Stimulated activated CD4-positive, alpha-beta T cell treated with anti-CD3 and anti-CD28 coated beads, Interleukin-12 subunit alpha, Interleukin-12 subunit beta, amount 100 ng/mL, for 48 hours (primary cell): Measurements from ENCODE around the gene CYSRT1.
"Not testable (repeated sequence)": the region's sequence is repeated elsewhere in the genome, so short reads cannot be mapped to it uniquely, and the experiment has no call there.

Experiments used
- DNase-seq, 3 donors: peaks; one replicate each; pipeline ENCODE4 v3.0.0-alpha.2; 2020; ENCODE audit warnings: low read depth in 2 of 3, low spot score in 1 of 3

The CYSRT1 gene

DNA sequence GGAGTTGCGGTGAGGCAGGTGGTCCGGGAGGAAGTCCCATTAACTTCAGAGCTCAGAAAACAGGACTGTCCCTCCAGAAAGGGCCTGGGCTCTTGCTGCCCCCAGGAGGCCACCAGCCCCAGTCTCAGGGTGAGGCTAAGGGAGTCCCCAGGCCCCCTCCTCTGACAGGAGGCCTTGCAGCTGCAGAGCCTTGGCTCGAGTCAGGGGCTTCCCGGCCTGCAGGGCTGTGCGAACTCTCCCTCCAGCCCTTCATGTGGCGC is 22.9 kb downstream of the CYSRT1 start:
- DNase-seq, result no peak

DNA sequence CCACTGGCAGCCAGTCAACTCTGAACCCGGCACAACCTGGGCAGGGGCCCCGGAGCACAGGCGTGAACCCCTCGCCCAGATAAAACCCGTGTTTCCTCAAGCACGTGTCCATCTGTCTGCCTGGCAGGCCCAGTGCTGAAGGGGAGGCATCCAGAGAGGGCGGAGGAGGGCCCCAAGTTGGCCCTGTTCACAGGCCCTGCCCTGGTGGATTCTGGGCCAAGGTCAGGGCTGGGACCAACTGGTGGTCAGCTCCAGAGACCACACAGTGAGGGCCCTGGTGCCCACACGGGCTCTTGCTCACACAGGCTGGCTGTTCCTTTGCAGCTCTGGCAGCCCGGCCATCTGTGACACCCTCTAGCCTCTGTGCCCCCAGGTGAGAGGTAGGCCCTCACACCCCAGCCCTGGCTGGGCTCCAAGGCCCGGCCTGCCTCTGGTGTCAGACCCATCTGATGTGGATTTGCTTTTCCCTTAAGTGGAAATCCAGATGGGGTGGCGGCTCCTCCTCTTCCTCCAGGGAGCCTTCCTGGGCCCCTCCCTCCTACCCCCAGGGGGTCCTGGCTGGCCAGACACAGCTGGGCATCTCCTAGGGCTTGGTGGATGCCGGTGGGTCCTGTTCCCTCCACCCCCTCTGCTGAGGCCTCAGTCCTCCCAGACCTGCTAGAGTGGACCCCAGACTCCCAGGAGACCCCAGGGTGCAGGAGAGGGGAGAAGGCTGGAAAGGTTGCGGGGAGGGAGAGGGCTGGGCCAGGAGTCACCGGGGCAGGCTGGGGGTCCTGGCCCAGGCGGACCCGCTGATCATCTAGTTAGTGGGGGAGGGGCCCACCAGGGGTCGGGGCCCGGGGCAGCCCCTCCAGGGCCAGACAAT is 25.6 kb downstream of the CYSRT1 start:
- DNase-seq, result no peak

DNA sequence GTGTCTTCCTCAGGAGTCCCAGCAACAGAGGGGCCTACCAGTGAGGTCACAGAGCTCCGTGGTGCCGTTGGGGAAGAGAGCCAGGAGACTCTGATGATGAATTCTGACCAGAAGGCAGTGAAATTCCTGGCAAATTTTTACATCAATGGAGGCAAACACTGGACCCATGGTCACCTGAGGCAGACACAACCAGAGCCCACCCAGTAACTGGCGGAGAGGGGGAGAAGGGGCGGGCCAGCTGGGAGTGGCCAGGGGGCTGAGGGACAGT is 26.2 kb downstream of the CYSRT1 start, which contains the start of gene STPG3:
TSS of gene STPG3 (plus strand) at position 93 of the 268 bp plus-strand sequence. CDS start at position 94, 1 bp downstream.
- no peak for DNase-seq

DNA sequence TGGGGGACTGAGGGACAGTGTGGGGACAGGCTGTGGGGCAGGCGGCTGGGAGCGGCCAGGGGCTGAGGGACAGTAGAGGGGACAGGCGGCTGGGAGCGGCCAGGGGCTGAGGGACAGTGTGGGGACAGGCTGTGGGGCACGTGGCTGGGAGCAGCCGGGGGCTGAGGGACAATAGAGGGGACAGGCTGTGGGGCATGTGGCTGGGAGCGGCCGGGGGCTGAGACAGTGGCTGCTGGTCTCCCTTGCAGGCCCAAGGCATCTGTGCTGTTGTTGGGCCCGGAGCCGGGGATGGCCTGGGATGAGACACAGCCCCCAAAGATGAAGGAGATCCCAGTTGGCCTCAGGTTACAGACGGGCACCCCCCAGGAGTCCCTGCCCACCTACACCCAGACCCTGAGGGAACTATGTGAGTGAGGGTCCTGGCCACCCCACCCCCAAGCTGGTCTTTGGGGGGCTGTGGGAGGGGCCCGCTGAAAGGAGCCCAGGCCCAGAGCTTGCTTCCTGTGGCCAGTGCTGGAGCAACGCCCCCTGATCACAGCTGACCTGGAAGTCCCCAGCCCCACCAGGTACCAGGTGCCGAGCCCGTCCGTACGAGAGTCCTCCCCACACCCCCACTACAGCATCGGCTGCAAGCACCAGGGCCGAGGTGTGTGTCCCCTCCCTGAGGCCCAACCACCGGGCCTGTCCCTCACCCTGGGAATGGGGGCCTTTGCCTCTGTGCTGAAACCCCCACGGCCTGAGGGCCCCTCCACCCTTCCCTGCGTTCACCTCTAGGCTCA is 26.7 kb downstream of the CYSRT1 start:
- no peak for DNase-seq

DNA sequence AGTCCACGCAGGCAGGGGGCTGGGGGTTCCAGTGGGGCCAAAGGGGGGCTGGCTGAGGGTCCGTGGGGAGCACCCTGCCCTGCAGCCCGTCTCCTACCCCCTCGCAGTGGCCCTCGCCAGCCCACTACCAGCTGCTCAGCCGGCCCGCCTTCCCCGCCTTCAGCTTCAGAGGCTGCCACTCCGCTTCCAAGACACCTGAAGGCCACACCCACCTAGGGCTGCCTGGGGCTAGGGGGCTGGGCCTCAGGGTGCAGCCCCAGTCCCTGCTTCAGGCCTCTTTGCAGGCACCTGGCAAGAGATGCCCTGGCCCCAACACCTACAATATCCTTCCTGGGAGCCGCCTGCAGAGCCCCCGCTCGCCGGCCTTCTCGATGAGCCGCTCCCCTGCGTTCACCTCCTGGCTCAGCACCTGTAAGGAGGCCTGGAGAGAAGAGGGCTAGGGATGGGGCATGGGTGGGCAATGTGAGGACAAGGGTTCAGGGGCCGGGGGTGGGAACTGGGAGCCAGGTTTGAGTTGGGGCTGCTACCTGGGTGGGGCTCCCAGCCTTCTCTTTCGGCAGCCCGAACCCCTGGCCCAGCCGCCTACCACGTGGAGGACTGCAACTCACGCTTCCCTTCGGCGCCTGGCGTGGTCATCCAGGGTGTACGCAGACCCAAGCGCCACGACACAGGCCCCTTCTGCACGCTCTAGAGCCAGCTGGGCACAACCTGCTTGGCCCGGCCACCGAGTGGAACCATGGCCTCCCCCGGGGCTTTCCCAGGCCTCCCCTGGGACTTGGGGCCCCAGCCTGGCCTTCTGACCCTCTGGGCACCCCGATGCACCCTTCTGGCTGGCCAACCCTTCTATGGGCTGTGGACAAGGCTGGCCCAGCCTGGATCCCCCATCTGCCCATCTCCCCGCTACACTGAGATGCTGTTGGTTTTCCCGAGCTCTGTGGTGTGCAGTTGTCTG is 27.9 kb downstream of the CYSRT1 start:
- DNase-seq, result no peak

DNA sequence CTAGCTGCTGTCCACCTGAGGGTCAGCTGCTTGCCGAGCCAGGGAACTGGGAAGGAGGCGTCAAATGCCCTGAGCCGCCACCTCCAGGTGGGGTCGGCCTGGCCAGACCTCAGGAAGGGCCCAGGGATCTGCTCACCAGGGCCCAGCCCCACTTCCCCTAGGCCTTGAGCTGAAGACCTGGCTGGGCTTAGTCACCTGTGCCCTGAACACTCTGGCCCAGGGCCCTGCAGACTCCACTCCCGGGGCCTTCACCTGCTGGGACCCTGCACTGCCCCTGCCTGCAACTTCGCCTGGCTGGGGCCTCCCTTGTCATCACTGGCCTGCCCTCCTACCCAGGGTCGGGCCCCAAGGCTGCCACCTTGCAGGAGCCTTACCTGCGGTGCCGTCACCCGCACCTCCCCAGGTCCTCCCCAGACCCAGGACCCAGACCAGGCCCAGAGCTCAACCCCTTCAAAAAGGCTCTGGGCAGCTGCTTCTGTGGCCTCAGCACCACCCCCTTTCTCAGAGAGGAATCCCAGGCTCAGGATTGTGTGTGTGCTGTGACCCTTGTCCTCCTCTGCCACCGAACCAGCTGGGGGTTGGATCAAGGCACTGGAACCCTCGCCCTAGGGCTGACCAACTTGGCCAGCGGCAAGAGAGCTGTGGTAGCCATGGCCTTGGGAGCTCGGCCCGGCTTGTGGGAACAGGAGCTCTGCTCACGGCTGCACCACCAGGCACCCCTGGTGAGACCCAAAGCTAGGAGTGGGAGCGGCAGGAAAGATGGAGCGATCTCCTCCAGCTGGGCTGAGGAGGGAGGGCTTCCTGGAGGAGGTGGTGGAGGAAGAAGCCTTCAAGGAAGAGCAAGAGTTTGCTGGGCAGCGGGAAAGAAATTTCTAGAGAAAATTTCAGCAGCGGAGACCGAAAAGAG is 29.0 kb downstream of the CYSRT1 start:
- DNase-seq, result no peak

DNA sequence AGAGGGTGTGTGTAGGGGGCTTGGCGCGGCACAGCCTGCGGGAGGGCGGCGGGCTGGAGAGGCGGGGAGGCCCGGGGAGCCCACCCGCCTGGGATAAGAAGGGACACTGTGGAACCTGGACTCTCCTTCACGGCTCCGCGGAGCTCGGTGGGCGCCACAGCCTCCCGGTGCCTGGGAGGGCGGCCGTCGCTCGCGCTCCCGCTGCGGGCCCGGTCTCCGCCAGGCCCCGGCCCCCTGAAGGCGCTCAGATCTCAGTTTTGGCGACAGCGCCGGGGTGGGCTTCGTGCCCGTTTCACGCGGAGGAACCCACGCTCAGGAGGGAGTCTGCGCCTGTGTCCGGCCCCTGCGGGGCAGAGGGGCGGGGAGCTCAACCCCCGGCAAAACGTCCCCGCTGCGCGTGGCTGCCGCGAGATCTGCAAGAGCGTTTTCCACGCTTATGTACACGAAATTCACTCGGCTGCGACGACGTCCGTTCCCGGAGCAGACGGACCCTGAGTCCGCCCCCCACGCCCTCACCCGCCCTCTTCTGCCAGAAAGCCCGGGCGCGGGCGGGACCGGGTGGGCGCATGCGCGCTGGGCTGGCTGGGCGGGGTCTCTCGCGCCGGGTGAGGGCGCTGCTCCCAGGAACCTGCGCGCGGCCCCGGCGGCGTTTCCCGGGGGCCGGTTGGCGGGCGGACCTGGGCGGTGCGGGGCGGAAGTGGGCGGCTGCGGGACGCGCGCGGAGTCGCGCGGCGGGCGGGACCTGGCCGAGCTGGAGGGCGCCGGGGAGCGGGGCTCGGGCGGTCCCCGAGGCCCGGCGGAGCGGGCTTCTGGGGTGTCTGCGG is 29.9 kb downstream of the CYSRT1 start, which contains the start of gene NELFB:
TSS of gene NELFB (plus strand) at position 704 of the 824 bp plus-strand sequence.
- DNase-seq, result peak; percentile 86 to 96 (median 96)

DNA sequence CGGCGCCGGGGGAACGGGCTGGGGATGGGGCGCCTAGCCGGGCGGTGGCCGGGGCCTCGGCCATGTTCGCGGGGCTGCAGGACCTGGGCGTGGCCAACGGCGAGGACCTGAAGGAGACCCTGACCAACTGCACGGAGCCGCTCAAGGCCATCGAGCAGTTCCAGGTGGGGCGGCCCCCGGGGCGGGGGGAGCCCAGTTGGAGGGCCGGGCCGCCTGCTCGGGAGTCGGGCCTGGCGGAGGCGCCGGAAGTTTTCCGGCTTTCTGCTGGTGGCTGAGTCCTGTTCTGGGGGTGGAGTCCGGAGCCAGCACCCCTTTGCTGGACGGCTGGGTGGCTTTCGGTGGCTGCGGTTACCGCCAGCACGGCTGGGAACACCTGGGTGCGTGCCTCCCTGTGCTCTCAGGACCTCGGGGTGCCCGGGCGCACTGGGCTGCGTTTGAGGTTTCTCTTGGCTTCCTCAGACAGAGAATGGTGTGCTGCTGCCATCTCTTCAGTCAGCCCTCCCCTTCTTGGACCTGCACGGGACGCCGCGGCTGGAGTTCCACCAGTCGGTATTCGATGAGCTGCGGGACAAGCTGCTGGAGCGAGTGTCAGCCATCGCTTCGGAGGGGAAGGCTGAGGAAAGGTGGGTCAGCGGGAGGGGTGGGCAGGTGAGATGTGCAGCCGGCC is 30.6 kb downstream of the CYSRT1 start:
- no peak for DNase-seq

DNA sequence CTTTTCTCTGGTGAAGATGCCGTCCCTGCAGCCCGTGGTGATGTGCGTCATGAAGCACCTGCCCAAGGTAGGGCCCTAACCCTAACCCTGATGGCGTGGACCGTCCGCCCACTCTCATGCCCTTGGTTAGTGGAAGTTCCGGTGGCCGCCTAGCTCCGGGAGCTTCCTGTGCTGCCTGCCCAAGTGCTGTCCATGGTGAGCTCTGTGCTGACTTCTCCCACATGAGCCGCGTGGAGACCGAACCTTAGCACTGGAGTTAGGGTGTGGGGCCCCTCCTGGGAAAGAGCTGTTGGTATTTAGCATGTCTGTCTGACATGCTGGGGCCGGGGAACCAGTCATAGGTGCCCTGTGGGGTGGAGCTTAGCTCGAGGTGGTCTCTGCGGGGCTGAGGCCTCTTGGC is 31.4 kb downstream of the CYSRT1 start:
- DNase-seq, result no peak

DNA sequence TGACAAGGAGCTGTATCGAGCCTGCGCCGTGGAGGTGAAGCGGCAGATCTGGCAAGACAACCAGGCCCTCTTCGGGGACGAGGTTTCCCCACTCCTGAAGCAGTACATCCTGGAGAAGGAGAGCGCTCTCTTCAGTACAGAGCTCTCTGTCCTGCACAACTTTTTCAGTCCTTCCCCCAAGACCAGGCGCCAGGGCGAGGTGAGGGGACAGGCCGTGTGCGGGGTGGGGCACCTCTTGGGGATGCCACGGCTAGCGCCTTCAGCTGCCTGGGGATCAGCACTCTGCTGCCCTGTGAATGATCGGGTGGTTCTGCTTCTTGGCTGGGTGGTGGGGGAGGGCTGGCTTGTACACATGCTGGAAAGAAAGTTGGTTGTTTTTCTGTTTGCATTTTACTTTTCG is 31.9 kb downstream of the CYSRT1 start:
- no peak for DNase-seq

DNA sequence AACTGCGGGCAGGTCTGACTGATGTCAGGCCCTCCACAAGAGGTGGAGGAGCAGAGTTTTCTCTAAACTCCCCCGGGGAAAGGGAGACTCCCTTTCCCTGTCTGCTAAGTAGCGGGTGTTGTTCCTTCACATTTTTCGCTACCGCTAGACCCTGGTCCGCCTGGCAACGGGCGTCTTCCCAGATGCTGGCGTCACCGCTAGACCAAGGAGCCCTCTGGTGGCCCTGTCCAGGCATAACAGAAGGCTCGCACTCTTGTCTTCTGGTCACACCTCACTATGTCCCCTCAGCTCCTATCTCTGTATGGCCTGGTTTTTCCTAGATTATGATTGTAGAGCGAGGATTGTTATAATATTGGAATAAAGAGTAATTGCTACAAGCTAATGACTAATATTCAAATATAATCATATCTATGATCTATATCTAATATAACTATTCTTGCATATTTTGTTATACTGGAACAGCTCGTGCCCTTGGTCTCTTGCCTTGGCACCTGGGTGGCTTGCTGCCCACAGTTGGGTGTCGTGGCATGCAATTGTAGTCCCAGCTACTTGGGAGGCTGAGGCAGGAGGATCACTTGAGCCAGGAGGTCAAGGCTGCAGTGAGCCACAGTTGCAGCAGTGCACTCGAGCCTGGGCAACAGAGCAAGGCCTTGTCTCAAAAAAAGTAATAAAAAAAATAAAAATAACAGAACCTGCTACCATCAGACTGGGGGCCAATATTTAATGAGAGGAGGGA is 37.4 kb downstream of the CYSRT1 start:
- DNase-seq, result not testable (repeated sequence)

DNA sequence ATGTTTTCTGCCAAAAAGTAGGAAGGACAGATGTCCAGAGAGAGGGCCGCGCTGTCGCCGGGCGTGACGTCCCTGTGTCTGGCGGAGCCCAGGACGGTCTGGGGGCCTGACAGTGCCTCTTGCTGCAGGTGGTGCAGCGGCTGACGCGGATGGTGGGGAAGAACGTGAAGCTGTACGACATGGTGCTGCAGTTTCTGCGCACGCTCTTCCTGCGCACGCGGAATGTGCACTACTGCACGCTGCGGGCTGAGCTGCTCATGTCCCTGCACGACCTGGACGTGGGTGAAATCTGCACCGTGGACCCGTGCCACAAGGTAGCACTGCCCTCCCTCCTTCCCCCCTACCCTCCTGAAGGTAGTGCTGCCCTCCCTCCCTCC is 37.9 kb downstream of the CYSRT1 start:
- no peak for DNase-seq

DNA sequence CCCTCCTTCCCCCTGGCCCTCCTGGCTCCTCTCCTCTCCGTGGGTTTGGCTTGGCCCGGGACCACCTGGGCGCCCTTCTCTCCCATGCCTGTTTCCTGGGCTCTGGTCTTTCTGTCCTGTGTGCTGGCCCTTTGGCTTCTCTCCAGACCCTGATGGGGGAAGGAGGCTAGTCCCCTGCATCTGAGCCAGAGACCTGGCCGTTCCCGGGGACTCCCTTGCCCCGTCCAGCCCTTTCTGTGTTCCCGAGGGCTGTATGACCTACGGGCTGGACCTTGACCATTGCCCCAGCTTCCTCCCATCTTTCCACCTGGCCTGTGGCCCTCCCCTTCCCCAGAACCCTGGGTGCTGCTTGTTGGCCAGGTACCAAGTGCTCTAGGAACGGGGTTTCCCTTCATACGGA is 38.5 kb downstream of the CYSRT1 start:
- no peak for DNase-seq

DNA sequence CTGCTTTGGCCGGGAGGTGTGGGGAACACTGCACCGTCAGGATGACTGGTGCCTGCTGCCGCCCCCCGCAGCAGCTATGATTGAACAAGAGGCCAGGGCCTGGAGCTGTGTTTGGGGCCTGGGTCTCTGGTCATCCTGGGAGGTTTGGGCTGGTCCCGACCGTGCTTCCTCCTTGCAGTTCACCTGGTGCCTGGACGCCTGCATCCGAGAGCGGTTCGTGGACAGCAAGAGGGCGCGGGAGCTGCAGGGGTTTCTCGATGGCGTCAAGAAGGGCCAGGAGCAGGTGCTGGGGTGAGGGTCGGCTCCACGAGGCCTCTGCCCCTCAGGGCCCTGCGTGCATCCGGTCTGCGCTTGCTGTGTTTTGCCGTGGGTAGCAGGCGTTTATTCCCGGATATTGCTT is 39.1 kb downstream of the CYSRT1 start:
- DNase-seq, result no peak

DNA sequence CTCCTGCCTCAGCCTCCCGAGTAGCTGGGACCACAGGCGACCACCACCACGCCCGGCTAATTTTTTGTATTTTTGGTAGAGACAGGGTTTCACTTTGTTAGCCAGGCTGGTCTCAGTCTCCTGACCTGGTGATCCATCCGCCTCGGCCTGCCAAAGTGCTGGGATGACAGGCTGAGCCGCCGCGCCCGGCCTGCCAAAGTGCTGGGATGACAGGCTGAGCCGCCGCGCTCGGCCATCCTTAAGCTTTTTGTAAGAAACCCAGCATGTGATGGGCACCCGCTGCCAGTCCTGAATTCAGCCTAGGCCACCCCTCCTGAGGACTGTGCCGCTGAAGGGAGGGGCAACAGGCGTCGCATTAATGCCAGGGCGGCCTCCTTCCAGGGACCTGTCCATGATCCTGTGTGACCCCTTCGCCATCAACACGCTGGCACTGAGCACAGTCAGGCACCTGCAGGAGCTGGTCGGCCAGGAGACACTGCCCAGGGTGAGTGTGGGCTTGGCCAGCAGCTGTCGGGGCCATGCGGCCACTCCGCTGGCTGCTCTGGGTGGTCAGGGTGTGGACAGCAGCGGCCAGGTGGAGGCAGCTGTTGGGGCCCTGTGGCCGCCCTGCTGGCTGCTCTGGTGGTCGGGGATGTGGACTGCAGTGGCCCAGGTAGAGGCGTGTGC is 40.7 kb downstream of the CYSRT1 start:
- no peak for DNase-seq

DNA sequence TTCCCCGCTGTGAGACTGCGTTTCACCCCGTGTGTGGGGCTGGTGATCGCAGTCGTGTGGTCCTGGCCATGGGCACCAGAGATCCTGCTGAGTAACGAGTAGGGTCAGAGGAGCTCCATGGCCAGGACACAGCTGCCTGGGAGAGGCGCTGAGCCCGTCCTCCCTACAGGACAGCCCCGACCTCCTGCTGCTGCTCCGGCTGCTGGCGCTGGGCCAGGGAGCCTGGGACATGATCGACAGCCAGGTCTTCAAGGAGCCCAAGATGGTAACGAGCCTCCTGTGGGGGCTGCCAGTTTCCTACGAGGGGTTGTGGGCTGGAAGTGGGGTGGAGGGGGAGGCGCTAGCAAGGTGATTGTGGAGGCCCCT is 41.2 kb downstream of the CYSRT1 start:
- no peak for DNase-seq

DNA sequence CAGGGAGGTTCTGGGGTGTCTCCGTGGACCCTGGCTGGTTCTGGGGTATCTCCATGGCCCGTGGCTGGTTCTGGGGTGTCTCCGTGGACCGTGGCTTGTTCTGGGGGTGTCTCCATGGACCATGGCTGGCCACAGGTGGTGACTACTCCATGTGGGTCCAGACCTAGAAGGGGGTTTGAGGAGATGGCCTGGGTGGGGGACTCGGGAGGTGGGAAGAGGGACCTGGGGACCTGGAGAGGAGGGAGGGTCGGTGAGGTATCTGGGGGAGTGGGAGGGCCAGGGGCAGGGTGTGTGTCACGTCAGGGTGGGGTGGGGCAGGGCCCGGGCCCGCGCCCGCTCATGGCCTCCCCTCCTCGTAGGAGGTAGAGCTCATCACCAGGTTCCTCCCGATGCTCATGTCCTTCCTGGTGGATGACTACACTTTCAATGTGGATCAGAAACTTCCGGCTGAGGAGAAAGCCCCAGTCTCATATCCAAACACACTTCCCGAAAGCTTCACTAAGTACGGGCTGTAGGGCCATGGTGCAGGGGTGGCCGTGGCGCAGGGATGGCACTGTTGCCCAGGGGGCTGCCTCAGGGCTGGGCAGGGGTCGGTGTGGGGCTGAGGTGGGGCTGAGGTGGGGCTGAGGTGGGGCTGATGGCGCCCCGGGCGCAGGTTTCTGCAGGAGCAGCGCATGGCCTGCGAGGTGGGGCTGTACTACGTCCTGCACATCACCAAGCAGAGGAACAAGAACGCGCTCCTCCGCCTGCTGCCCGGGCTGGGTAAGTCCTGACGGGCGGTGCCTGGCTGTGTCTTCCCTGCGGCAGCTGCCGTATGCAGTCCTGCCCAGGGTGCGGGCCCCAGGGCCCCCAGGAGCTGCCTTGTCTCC is 41.8 kb downstream of the CYSRT1 start:
- no peak for DNase-seq
